ENCODE data around the gene ERO1A.

Gene ERO1A

DNA sequence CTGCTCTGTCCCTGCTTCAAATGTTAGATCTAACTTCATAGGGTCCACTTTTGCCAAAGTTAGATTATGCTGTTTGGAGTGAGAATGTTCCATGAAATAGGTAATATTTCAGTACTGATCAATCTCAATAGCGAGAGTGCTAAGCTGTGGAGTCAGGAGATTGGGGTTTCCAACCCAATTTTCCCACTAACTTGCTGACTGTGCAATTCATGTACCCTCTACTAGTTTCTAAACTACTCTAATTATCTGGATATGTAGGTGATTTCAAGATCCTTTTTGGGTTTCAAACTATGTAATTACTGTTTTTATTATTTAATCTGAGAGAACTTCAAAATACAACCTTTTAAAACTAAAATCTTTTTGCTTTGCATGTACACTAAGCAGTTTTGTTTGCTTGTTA, 96.8 kb downstream of the ERO1A start:
- Histone ChIP-seq H4K91ac (ENCODE audit: low read depth, low read length) (no peak overlapping the region), H3K23ac (ENCODE audit: low read length) (no peak overlapping the region), H3K4ac (ENCODE audit: low read depth, low read length) (no peak overlapping the region), H2BK5ac (ENCODE audit: low read depth, low read length, poor library complexity) (no peak overlapping the region), H2AFZ (ENCODE audit: insufficient read depth, low read length, poor library complexity) (no peak overlapping the region), H2BK12ac (ENCODE audit: low read length) (no peak overlapping the region), H2BK120ac (ENCODE audit: insufficient read depth, low read length, poor library complexity) (no peak overlapping the region), H2AK5ac (ENCODE audit: low read length) (no peak overlapping the region), H3K79me1 (ENCODE audit: low read length) (no peaks in the 10 kb centered on the region), H3K4me2 (ENCODE audit: low read length) (no peak overlapping the region), H3K9me3 (ENCODE audit: insufficient read depth, low read depth, low read length) (peaks cover 3% of the 10 kb centered on the region), H3K4me1 (ENCODE audit: control insufficient read depth in 1 of 2, insufficient read depth in 2 of 2, low read length in 2 of 2) (no peaks in the 10 kb centered on the region), H3K79me2 (ENCODE audit: control insufficient read depth, insufficient read depth, low read length, poor library complexity) (no peaks in the 10 kb centered on the region), H3K27me3 (ENCODE audit: insufficient read depth, low read length) (no peaks in the 10 kb centered on the region), H3K14ac (ENCODE audit: low read length) (no peak overlapping the region), H3K27ac (ENCODE audit: low read depth, low read length) (no peak overlapping the region), H3K9ac (ENCODE audit: low read length) (no peak overlapping the region), H3K18ac (ENCODE audit: low read length) (no peak overlapping the region), H3K36me3 (ENCODE audit: control insufficient read depth in 1 of 2, insufficient read depth in 2 of 2, low read length in 2 of 2) (no peaks in the 10 kb centered on the region), H4K8ac (ENCODE audit: low read depth, low read length) (no peak overlapping the region), H4K12ac (ENCODE audit: low read depth, low read length) (no peak overlapping the region), H3K4me3 (ENCODE audit: low read depth, low read length) (no peak overlapping the region)
- no CpG with 5 or more reads among the region's 1 CpG for WGBS (ENCODE audit: extremely low coverage, insufficient coverage, insufficient read length)
- no peak for DNase-seq

DNA sequence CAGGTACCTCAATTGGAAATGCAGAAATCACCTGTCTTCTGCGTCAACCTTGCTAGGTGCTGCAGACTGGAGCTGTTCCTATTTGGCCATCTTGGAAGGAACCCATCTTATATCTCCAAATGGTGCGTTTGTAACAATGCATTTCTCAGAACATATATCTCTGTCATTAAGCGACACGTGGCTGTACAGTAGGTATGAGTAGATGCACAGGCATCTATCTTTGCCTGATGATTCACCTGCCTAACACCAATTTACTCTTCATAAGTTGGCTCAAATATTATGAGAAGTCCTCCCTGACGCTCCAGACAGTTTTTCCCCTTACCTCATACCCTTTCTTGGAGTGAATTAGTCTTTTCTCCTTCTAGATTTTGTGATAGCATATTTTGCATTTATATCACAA, 98.5 kb downstream of the ERO1A start:
- H3K18ac ChIP-seq (ENCODE audit: low read length): no peak overlapping the region
- no peak overlapping the region for H2AK5ac ChIP-seq (ENCODE audit: low read length)
- H2AFZ ChIP-seq (ENCODE audit: insufficient read depth, low read length, poor library complexity): no peak overlapping the region
- no peak overlapping the region for H2BK12ac ChIP-seq (ENCODE audit: low read length)
- no peaks in the 10 kb centered on the region for H3K79me2 ChIP-seq (ENCODE audit: control insufficient read depth, insufficient read depth, low read length, poor library complexity)
- H3K4me2 ChIP-seq (ENCODE audit: low read length): no peak overlapping the region
- no peaks in the 10 kb centered on the region for H3K27me3 ChIP-seq (ENCODE audit: insufficient read depth, low read length)
- peak in 1 of 2 donors; percentile 8 for DNase-seq
- H3K14ac ChIP-seq (ENCODE audit: low read length): no peak overlapping the region
- no peak overlapping the region for H2BK5ac ChIP-seq (ENCODE audit: low read depth, low read length, poor library complexity)
- no peak overlapping the region for H3K4ac ChIP-seq (ENCODE audit: low read depth, low read length)
- no peak overlapping the region for H3K9ac ChIP-seq (ENCODE audit: low read length)
- no CpG with 5 or more reads among the region's 5 CpGs for WGBS (ENCODE audit: extremely low coverage, insufficient coverage, insufficient read length)
- no peak overlapping the region for H3K23ac ChIP-seq (ENCODE audit: low read length)
- no peak overlapping the region for H3K4me3 ChIP-seq (ENCODE audit: low read depth, low read length)
- H4K91ac ChIP-seq (ENCODE audit: low read depth, low read length): no peak overlapping the region
- no peaks in the 10 kb centered on the region for H3K79me1 ChIP-seq (ENCODE audit: low read length)
- no peak overlapping the region for H4K12ac ChIP-seq (ENCODE audit: low read depth, low read length)
- no peak overlapping the region for H3K27ac ChIP-seq (ENCODE audit: low read depth, low read length)
- no peak overlapping the region for H4K8ac ChIP-seq (ENCODE audit: low read depth, low read length)
- no peaks in the 10 kb centered on the region for H3K4me1 ChIP-seq (ENCODE audit: control insufficient read depth in 1 of 2, insufficient read depth in 2 of 2, low read length in 2 of 2)
- H2BK120ac ChIP-seq (ENCODE audit: insufficient read depth, low read length, poor library complexity): no peak overlapping the region
- H3K9me3 ChIP-seq (ENCODE audit: insufficient read depth, low read depth, low read length): peaks cover 3% of the 10 kb centered on the region
- no peaks in the 10 kb centered on the region for H3K36me3 ChIP-seq (ENCODE audit: control insufficient read depth in 1 of 2, insufficient read depth in 2 of 2, low read length in 2 of 2)

GRCh38 chr14:52596320-52596719, 99.0 kb downstream of the ERO1A start:
- H3K79me2 ChIP-seq (ENCODE audit: control insufficient read depth, insufficient read depth, low read length, poor library complexity): no peaks in the 10 kb centered on the region
- no peaks in the 10 kb centered on the region for H3K36me3 ChIP-seq (ENCODE audit: control insufficient read depth in 1 of 2, insufficient read depth in 2 of 2, low read length in 2 of 2)
- H2AFZ ChIP-seq (ENCODE audit: insufficient read depth, low read length, poor library complexity): no peak overlapping the region
- no peak overlapping the region for H4K91ac ChIP-seq (ENCODE audit: low read depth, low read length)
- H3K79me1 ChIP-seq (ENCODE audit: low read length): no peaks in the 10 kb centered on the region
- no CpG with 5 or more reads among the region's 10 CpGs for WGBS (ENCODE audit: extremely low coverage, insufficient coverage, insufficient read length)
- H2BK120ac ChIP-seq (ENCODE audit: insufficient read depth, low read length, poor library complexity): no peak overlapping the region
- H4K8ac ChIP-seq (ENCODE audit: low read depth, low read length): no peak overlapping the region
- H3K4me3 ChIP-seq (ENCODE audit: low read depth, low read length): no peak overlapping the region
- no peak overlapping the region for H3K4ac ChIP-seq (ENCODE audit: low read depth, low read length)
- H3K27me3 ChIP-seq (ENCODE audit: insufficient read depth, low read length): no peaks in the 10 kb centered on the region
- H3K9ac ChIP-seq (ENCODE audit: low read length): no peak overlapping the region
- no peak overlapping the region for H3K27ac ChIP-seq (ENCODE audit: low read depth, low read length)
- H3K23ac ChIP-seq (ENCODE audit: low read length): no peak overlapping the region
- H2AK5ac ChIP-seq (ENCODE audit: low read length): no peak overlapping the region
- no peak overlapping the region for H2BK12ac ChIP-seq (ENCODE audit: low read length)
- no peak overlapping the region for H3K18ac ChIP-seq (ENCODE audit: low read length)
- no peak overlapping the region for H4K12ac ChIP-seq (ENCODE audit: low read depth, low read length)
- no peaks in the 10 kb centered on the region for H3K4me1 ChIP-seq (ENCODE audit: control insufficient read depth in 1 of 2, insufficient read depth in 2 of 2, low read length in 2 of 2)
- H3K14ac ChIP-seq (ENCODE audit: low read length): no peak overlapping the region
- peaks cover 3% of the 10 kb centered on the region for H3K9me3 ChIP-seq (ENCODE audit: insufficient read depth, low read depth, low read length)
- H2BK5ac ChIP-seq (ENCODE audit: low read depth, low read length, poor library complexity): no peak overlapping the region
- DNase-seq: no peak
- no peak overlapping the region for H3K4me2 ChIP-seq (ENCODE audit: low read length)

- DNase-seq: no peak
- Histone ChIP-seq H2BK120ac (ENCODE audit: insufficient read depth, low read length, poor library complexity) (no peak overlapping the region), H3K79me1 (ENCODE audit: low read length) (no peaks in the 10 kb centered on the region), H3K79me2 (ENCODE audit: control insufficient read depth, insufficient read depth, low read length, poor library complexity) (no peaks in the 10 kb centered on the region), H3K4me3 (ENCODE audit: low read depth, low read length) (no peak overlapping the region), H2BK5ac (ENCODE audit: low read depth, low read length, poor library complexity) (no peak overlapping the region), H3K27me3 (ENCODE audit: insufficient read depth, low read length) (no peaks in the 10 kb centered on the region), H3K9me3 (ENCODE audit: insufficient read depth, low read depth, low read length) (no peaks in the 10 kb centered on the region), H3K4me2 (ENCODE audit: low read length) (no peak overlapping the region), H3K27ac (ENCODE audit: low read depth, low read length) (no peak overlapping the region), H3K36me3 (ENCODE audit: control insufficient read depth in 1 of 2, insufficient read depth in 2 of 2, low read length in 2 of 2) (no peaks in the 10 kb centered on the region), H3K14ac (ENCODE audit: low read length) (no peak overlapping the region), H3K4ac (ENCODE audit: low read depth, low read length) (no peak overlapping the region), H4K8ac (ENCODE audit: low read depth, low read length) (no peak overlapping the region), H2AFZ (ENCODE audit: insufficient read depth, low read length, poor library complexity) (no peak overlapping the region), H4K12ac (ENCODE audit: low read depth, low read length) (no peak overlapping the region), H2AK5ac (ENCODE audit: low read length) (no peak overlapping the region), H3K9ac (ENCODE audit: low read length) (no peak overlapping the region), H4K91ac (ENCODE audit: low read depth, low read length) (no peak overlapping the region), H3K23ac (ENCODE audit: low read length) (no peak overlapping the region), H3K18ac (ENCODE audit: low read length) (no peak overlapping the region), H2BK12ac (ENCODE audit: low read length) (no peak overlapping the region), H3K4me1 (ENCODE audit: control insufficient read depth in 1 of 2, insufficient read depth in 2 of 2, low read length in 2 of 2) (no peaks in the 10 kb centered on the region)
- WGBS (ENCODE audit: extremely low coverage, insufficient coverage, insufficient read length): no CpG with 5 or more reads among the region's 1 CpG
These were observed 105.0 kb downstream of the ERO1A start for GRCh38 chr14:52590318-52590717.
